HG03103 (cell line): ENCODE measurements around the gene DCDC2.
"Not testable (repeated sequence)": the region's sequence is repeated elsewhere in the genome, so short reads cannot be mapped to it uniquely, and the experiment has no call there.

Experiments
- ATAC-seq: cut with Tn5 transposase; IDR thresholded peaks from one replicate; pipeline ENCODE4 v1.9.1; 2021; ENCODE audit warnings: low read depth; ENCODE audit not compliant: unreplicated experiment

Gene DCDC2

DNA sequence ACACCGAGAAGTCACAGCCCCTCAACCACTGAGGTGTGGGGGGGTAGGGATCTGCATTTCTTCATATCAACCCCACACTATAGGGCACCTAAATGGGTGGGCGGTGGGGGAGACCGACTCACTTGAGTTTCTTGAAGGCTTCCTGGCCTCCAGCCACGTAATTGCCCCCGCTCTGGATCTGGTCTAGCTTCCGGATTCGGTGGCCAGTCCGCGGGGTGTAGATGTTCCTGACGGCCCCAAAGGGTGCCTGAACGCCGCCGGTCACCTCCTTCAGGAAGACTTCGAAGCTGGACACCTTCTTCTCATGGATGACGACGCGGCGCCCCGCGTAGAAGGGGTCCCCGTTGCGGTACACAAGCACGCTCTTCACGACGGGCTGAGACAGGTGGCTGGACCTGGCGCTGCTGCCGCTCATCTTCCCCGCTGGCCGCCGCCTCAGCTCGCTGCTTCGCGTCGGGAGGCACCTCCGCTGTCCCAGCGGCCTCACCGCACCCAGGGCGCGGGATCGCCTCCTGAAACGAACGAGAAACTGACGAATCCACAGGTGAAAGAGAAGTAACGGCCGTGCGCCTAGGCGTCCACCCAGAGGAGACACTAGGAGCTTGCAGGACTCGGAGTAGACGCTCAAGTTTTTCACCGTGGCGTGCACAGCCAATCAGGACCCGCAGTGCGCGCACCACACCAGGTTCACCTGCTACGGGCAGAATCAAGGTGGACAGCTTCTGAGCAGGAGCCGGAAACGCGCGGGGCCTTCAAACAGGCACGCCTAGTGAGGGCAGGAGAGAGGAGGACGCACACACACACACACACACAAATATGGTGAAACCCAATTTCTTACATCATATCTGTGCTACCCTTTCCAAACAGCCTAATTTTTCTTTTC is at the start of gene DCDC2:
DCDC2 (minus strand) TSS at position 724 of the 883 bp plus-strand sequence; CDS start at position 415, 309 bp downstream.
- ATAC-seq = no peak

DNA sequence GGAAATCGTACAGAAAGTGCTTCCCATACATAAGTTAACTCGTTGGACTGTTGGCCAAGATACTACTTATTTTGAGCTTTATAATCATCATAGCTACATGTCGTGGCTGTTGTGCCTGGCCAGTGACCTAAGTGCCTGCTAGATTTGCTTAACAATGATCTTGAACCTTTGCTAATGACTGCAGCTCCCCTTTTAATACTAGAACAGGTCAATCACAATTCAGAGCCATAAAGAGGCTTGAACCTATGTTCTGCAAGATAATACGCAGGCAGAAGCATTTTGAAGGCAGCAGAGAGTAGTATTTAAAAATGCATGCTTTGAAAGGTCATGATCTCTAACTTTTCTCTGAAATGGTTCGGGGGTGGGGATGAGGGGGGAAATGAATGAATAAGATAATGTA is 47.4 kb upstream of the DCDC2 start:
- no peak for ATAC-seq

DNA sequence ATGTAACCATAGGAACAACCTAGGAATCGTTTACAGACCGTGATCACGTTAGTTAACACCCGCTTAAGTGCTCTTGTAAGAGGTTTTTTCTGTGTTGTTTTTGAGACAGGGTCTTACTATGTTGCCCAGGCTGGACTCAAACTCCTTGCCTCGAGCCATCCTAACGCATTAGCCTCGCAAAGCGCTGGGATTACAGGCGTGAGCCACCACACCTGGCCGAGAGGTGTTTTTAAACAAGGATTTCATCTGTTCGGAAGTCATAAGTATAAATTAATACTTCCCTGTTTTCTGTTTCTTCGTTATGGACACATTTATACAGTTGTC is 45.6 kb upstream of the DCDC2 start:
- ATAC-seq = no peak

DNA sequence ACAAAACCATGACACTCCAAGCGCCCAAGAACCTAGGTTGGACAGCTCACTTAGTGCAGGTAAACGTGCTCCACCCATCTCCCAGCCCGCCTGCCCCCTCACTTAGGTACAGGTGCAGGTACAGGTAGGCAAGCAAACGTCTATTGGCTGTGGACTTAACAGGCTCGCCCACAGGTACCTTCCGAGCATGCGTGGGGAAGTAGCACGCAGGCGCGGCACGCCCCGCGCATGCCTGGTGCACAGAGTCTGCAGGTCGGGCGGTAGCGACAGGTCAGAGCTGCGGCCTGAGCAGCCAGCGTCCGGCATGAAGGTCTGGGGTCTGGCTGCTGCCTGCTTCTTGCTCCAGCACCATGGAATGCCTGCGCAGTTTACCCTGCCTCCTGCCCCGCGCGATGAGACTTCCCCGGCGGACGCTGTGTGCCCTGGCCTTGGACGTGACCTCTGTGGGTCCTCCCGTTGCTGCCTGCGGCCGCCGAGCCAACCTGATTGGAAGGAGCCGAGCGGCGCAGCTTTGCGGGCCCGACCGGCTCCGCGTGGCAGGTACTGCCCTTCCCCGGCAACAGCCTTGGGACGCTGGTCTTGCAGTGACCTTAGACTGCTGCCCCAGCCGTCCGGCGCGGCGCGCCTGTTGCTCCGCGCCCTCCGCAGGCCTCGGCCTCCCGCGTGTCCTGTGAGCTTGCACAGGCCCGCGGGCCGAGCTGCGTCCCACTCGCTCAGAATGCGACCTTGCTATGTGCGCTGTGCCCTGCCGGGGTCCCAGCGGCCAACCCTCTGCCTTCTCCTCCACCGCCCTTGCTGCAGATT is 45.0 kb upstream of the DCDC2 start, which contains the start of gene MRS2:
MRS2 (plus strand) TSS at position 240 of the 804 bp plus-strand sequence; CDS start at position 351, 111 bp downstream.
- ATAC-seq = peak; percentile 96

DNA sequence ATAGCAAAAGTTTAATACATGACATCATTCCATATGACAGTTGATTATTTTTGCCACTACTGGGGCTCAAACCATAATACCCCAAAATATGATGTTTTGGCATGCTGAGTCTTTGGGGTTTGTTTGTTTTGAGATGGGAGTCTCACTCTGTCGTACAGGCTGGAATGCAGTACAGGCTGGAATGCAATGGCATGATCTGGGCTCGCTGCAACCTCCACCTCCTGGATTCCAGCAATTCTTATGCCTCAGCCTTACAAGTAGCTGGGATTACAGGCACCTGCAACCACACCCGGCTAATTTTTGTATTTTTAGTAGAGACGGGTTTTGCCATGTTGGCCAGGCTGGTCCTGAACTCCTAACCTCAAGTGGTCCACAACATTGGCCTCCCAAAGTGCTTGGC is 43.6 kb upstream of the DCDC2 start:
- ATAC-seq = no peak

DNA sequence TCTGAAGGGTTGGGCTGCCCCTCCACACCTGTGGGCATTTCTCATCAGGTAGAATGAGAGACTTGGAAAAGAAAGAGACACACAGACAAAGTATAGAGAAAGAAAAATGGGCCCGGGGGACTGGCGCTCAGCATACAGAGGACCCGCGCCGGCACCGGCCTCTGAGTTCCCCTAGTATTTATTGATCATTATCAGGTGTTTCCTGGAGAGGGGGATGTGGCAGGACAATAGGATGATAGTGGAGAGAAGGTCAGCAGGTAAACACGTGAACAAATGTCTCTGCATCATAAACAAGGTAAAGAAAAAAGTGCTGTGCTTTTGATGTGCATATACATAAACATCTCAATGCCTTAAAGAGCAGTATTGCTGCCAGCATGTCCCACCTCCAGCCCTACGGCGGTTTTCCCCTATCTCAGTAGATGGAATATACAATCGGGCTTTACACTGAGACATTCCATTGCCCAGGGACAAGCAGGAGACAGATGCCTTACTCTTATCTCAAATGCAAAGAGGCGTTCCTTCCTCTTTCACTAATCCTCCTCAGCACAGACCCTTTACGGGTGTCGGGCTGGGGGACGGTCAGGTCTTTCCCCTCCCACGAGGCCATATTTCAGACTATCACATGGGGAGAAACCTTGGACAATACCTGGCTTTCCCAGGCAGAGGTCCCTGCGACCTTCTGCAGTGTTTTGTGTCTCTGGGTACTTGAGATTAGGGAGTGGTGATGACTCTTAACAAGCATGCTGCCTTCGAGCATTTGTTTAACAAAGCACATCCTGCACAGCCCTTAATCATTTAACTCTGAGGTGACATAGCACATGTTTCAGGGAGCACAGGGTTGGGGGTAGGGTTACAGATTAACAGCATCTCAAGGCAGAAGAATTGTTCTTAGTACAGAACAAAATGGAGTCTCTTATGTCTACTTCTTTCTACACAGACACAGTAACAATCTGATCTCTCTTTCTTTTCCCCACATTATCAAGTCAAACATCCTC is 42.5 kb upstream of the DCDC2 start:
- ATAC-seq = not testable (repeated sequence)

DNA sequence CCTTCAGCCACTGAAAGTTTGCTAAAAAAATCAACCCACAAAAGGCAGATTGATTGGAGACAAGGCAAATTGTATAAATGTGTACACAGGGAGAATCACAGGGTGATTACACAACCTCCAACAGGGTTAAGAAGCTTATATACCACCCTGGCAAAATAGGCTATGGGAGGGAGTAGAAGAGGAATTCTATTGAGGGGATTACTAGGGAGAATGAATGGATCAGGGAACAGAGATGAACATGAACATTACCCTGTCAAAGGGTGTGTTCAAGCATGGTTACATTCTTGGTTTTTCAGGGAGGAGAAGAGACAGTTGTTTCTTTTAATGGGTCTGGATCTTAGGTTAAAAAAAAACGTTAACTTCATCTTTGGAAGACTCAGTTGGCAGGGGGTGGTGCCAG is 39.8 kb upstream of the DCDC2 start:
- no peak for ATAC-seq

DNA sequence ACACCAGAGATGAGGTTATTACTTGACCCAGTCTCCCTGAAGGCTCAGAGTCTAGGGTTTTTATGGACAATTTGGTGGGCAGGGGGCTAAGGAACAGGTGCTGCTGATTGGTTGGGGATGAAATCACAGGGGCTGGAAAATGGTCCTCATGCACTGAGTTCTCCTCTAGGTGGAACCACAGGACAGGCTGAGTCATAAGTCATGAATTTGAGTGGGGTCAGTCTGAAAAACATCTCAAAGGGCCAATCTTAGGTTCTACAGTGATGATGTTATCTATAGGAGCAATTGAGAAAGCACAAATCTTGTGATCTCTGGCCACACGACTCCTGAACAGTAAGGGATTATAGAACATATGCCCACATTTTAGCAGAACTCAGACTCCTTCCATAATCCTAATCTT is 39.0 kb upstream of the DCDC2 start:
- ATAC-seq = no peak

DNA sequence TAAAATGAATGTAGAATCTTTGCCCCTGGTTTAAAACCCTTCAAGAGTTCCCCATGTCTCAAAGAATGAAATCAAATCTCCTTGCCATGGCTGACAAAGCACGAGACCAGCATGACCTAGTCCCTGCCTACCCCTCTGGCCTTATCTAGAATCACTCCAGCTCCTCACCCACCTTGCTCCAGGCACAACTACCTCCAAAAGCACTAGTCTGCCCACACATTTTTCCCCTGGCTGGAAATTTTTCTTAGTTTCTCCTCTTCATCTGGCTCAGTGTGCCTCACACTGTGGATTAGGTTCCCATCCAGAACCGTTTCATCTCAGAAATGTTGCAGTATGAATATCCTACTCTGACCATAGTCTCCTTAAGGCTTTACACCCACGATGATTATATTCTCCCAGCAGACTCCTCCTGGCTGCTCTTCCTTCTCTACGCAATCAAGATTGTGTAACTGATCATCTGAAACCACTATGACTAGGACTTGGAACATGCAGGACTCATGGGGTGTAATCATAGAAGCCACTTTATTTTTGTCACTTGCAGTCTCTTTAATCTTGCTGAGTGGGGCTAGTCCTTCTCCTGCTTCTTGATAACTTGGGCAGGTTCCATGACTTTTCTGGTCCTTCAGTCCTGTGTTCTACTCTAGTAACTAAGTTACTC is 37.0 kb upstream of the DCDC2 start:
- ATAC-seq = no peak

DNA sequence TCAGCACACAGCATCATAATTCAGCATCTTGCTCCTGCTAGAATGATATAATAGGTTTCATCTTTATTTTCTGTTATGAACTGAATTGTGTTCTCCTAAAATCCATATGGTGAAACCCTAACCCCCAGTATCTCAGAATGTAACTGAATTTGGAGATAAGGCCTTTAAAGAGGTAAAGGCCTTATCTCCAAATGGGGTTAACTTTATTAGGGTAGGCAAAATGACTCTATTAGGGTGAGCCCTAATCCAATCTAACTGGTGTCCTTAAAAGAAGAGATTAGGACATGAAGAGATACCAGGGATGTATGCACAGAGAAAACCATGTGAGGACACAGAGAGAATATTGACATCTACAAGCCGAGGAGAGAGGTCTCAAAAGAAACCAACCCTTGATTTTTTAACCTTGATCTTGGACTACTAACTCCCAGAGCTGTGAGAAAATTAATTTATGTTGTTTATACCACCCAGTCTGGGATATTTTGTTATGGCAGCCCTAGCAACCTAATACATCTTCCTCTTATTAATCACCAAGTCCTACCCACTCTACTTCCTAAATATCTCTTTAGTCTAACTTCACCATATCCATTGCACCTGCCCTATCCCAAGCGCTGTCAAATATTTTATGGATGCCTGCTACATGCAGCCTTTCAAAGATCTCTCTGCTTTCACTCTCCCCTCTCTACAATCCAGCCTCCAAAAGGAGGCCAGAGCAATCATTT is 36.4 kb upstream of the DCDC2 start:
- ATAC-seq = no peak

DNA sequence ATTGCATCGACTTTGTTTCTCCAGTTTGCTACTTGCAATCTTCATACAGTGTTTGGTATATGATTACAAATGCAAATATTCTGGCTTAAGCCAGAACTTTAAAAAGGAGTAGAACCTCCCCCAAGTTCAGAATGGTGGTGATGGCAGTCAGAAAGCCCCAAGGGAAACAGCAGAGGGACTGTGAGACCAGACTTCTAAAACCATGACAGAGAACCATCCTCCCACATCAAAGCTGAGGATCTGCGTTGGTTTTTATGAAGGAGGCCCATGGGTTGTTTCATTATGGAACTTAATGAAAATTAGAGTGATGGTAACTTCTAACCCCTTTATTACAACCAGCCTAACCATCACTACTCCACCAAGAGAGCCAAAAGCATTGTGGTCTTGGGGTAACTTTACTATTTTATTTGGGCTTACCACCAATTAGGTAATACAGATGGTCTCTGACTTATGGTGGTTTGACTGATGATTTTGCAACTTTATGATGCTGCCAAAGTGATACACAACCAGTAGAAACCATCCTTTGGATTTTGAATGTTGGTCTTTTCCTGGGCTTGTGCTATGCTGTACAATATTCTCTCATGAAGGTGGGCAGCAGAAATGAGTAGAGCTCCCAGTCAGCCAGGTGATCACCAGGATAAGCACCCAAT is 34.0 kb upstream of the DCDC2 start:
- ATAC-seq = peak; percentile 66

DNA sequence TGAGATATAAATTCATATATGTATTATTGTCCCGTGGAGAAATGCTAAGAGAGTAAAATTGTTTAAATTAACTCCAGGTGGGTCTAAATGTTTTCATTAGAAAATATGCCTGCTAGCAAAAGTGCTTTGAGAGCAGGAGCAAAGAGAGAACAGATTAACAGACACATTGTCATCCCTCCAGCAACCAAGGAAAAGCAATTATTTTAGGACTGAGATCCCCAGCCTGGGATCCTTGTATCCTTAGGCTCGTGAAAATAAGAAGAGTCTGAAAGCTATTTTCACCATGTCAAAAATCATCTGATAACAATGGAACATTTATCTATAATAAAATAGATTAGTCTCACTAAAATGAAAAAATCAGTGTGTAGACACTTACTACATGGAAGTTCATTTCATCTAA is 33.3 kb upstream of the DCDC2 start:
- ATAC-seq = no peak

DNA sequence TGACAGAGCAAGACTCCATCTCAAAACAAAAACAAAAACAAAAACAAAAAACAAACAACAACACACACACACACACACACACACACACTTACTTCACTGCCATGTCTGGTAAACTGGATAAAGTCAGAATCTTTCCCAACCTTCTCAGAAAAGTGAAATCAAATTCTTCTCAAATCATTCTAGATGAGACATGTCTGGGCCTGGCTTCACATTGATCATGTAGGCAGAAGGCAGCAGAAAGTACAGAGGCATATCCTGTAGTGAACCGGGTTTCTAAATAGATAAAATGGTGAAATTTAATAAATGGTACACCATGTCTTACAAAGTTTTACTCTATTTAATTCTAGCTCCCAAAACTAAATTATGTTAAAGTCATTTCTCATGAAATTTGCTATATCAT is 30.0 kb upstream of the DCDC2 start:
- ATAC-seq = no peak

DNA sequence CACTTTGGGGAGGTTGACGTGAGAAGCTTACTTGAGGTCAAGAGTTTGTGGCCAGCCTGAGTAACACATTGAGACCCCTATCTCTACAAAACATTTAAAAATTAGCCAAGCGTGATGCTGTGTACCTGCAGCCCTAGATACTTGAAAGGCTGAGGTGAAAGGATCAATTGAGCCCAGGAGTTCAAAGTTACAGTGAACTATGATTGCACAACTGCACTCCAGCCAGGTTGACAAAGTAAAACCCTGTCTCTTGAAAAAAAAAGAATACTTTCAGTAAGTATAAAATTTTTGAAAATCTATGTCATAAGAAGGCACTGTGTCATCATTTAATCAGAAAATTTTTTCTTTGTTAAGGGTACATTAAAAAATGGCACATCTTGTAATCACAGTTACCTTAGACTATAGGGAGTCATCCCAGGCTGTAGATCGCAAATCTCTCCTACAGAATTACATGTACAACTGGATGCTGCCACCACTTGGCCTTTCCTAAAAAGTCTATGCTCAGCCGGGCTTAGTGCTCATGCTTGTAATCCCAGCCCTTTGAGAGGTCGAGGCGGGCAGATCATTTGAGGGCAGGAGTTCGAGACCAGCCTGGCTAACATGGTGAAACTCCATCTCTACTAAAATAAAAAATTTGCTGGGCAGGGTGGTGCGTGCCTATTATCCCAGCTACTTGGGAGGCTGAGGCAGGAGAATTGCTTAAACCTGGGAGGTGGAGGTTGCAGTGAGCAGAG is 27.8 kb upstream of the DCDC2 start:
- ATAC-seq = no peak

DNA sequence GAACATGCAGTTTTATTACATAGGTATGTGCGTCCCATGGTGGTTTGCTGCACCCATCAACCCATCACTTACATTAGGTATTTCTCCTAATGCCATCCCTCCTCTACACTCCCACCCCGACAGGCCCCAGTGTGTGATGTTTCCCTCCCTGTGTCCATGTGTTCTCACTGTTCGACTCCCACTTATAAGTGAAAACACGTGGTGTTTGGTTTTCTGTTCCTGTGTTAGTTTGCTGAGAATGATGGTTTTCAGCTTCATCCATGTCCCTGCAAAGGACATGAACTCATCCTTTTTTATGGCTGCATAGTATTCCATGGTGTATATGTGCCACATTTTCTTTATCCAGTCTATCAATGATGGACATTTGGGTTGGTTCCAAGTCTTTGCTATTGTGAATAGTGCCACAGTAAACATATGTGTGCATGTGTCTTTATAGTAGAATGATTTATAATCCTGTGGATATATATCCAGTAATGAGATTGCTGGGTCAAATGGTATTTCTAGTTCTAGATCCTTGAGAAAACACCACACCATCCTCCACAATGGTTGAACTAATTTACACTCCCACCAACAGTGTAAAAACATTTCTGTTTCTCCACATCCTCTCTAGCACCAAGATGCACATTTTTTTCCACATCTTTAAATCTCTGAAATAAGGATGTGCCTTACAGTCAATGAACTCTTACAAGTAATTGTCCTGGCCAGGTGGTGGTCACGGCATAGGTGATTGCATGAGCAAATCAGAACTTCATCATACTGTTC is 26.7 kb upstream of the DCDC2 start:
- ATAC-seq = not testable (repeated sequence)

DNA sequence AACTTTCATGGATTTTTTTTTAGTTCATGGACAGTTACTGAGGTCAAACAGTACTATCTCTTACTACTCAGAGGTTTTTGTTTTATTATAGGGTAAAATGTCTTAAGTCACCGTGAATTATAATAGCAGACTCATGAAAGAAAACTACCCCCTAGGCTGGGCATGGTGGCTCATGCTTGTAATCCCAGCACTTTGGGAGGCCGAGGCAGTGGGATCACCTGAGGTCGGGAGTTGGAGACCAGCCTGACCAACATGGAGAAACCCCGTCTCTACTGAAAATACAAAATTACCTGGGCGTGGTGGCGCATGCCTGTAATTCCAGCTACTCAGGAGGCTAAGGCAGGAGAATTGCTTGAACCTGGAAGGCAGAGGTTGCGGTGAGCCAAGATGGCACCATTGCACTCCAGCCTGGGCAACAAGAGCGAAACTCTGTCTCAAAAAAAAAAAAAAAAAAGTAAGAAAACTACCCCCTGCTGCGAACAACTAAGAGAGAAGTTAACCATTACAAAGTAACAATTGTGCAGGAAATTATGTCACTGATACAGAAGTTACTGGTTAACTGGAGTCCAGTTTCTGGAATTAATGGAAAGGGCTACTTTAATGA is 25.1 kb upstream of the DCDC2 start:
- ATAC-seq = not testable (repeated sequence)

DNA sequence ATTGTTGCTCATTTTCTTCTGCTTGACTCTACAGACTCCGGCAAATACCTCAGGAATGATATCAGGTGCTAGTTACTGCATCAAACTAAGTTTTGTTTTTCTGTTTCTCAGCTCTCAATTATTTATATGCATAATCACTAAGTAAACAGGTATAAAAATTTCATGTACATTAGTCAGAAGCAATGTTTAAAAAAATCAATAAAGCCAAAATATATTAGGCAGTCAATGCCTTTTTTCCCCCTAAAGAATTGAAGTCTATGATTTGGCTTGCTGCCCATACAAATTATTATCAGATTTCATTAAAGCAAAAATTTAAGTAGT is 24.3 kb upstream of the DCDC2 start:
- ATAC-seq = no peak
